ENCODE measurements around the gene RGS16. TPM values are rescaled to one million over a fixed set of nuclear protein-coding genes. Genes with fewer than 3 reads are reported as not detected.

RGS16 gene
- total RNA-seq, 1 experiment from 2014 or later = 0.40 TPM

- TF ChIP-seq CTCF (conservative IDR thresholded peaks at IDR 0.05; ENCODE audit: low read depth, low read length) (no peak), EZH2phosphoT487 (IDR thresholded peaks at IDR 0.05; ENCODE audit: borderline replicate concordance, low read length) (no peak), EZH2 (IDR thresholded peaks at IDR 0.05; ENCODE audit: low read length, unreplicated experiment) (no peak)
- no peaks in the 10 kb centered on the region for H3F3A ChIP-seq (ENCODE audit: low read length, unreplicated experiment)
- DNase-seq (no peak), ATAC-seq (no peak)
- H3K4me1 ChIP-seq (ENCODE audit: insufficient read depth, low read length) = peaks cover 7% of the 10 kb centered on the region
- H3K79me2 ChIP-seq (ENCODE audit: low read length) = no peaks in the 10 kb centered on the region
- no peak overlapping the region for H3K4me3 ChIP-seq (ENCODE audit: low read length)
- no peak overlapping the region for H3K4me2 ChIP-seq (ENCODE audit: low read length)
- H3K9me3 ChIP-seq (ENCODE audit: low read length) = no peaks in the 10 kb centered on the region
- no peak overlapping the region for H3K9ac ChIP-seq (ENCODE audit: low read length)
- ChIA-PET POLR2A (ENCODE audit: unreplicated experiment) (no interaction called here), CTCF (interaction anchor here (0.5 to 1.3 kb wide), 4 partner anchors 182 to 209 kb away, joined by 4 to 8 read pairs (median 6); partner anchors contain the start of gene GLUL)
- no peak overlapping the region for H3K27ac ChIP-seq (ENCODE audit: low read length)
- BruUV-seq (replicated peaks) = no TSS peak
- no peaks in the 10 kb centered on the region for H3K27me3 ChIP-seq (ENCODE audit: low read length)
- intact Hi-C loops (cut with micrococcal nuclease) = loop anchor here (1.0 kb wide), 1 partner anchor 183 kb away; no protein-coding TSS in a partner anchor
- H4K20me1 ChIP-seq (ENCODE audit: low read length) = no peaks in the 10 kb centered on the region
- H3K9me2 ChIP-seq (replicated peaks; ENCODE audit: low read length) = no peaks in the 10 kb centered on the region
- H3K36me3 ChIP-seq (ENCODE audit: low read depth, low read length) = 0 out of 2 replicates have a peak, but pooled peaks cover 3% of the 10 kb centered on the region
- H2AFZ ChIP-seq (ENCODE audit: low read length) = no peak overlapping the region
These were observed 3.3 kb downstream of the RGS16 start for GRCh38 chr1:182600745-182601415.

DNA sequence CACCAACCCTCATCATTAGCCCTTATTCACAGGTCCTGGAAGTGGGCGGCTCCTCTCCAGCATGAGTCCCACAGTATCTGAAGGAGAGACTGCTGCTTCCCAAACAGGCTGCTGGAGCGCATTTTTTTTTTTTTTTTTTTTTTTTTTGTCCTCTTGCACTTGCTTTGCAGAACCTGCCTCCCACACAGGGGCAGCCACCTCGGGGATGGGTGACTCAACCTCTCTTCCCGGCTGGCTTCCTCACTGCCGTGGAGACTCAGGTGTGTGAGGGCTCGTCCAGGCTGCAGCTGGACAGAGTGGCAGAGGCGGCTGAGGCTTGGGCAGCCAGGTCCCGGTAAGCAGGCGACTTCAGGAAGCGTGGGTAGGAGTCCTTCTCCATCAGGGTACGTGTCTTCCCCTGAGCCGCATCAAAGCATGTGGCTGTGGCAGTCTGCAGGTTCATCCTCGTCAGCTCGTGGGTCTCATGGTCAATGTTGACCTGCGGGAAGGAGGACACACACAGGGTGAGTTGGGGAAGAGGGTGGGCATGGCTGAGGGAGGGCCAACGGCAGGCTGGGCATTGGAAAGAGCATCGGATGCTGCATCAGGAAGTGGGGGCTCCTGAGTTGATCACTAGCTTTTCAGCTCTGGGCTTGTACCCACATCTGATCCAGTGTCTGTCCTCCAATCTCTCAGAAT is 4.0 kb downstream of the RGS16 start:
- 0 out of 2 replicates have a peak, but pooled peaks cover 3% of the 10 kb centered on the region for H3K36me3 ChIP-seq (ENCODE audit: low read depth, low read length)
- DNase-seq (no peak), ATAC-seq (no peak)
- H3K9me2 ChIP-seq (replicated peaks; ENCODE audit: low read length) = no peaks in the 10 kb centered on the region
- H3K4me2 ChIP-seq (ENCODE audit: low read length) = no peak overlapping the region
- no TSS peak for BruUV-seq (replicated peaks)
- H3K4me1 ChIP-seq (ENCODE audit: insufficient read depth, low read length) = peaks cover 7% of the 10 kb centered on the region
- ChIA-PET POLR2A (ENCODE audit: unreplicated experiment) (no interaction called here), CTCF (interaction anchor here (2.2 kb wide), 1 partner anchor 186 kb away, joined by 12 read pairs; no protein-coding TSS in a partner anchor)
- H3K27me3 ChIP-seq (ENCODE audit: low read length) = no peaks in the 10 kb centered on the region
- H3K79me2 ChIP-seq (ENCODE audit: low read length) = no peaks in the 10 kb centered on the region
- H3K27ac ChIP-seq (ENCODE audit: low read length) = no peak overlapping the region
- H3K4me3 ChIP-seq (ENCODE audit: low read length) = no peak overlapping the region
- H3K9me3 ChIP-seq (ENCODE audit: low read length) = no peaks in the 10 kb centered on the region
- no peak for TF ChIP-seq EZH2 (IDR thresholded peaks at IDR 0.05; ENCODE audit: low read length, unreplicated experiment)
- no peak for TF ChIP-seq EZH2phosphoT487 (IDR thresholded peaks at IDR 0.05; ENCODE audit: borderline replicate concordance, low read length)
- no peak for TF ChIP-seq CTCF (conservative IDR thresholded peaks at IDR 0.05; ENCODE audit: low read depth, low read length)
- no peak overlapping the region for H2AFZ ChIP-seq (ENCODE audit: low read length)
- no peak overlapping the region for H3K9ac ChIP-seq (ENCODE audit: low read length)
- H3F3A ChIP-seq (ENCODE audit: low read length, unreplicated experiment) = no peaks in the 10 kb centered on the region
- no peaks in the 10 kb centered on the region for H4K20me1 ChIP-seq (ENCODE audit: low read length)
- intact Hi-C loops (cut with micrococcal nuclease) = no loop called here

Data from PC-3 (cell line).